Stimulated activated CD4-positive, alpha-beta T cell treated with anti-CD3 and anti-CD28 coated beads, TNF-alpha, amount 100 ng/mL, for 4 hours (primary cell): ENCODE measurements around the gene PSMB7.

ENCODE experiments used
- DNase-seq, 3 experiments: peaks; one replicate each; pipeline ENCODE4 v3.0.0-alpha.2; 2020; ENCODE audit warnings: low read depth in 3 of 3

The PSMB7 gene

DNA sequence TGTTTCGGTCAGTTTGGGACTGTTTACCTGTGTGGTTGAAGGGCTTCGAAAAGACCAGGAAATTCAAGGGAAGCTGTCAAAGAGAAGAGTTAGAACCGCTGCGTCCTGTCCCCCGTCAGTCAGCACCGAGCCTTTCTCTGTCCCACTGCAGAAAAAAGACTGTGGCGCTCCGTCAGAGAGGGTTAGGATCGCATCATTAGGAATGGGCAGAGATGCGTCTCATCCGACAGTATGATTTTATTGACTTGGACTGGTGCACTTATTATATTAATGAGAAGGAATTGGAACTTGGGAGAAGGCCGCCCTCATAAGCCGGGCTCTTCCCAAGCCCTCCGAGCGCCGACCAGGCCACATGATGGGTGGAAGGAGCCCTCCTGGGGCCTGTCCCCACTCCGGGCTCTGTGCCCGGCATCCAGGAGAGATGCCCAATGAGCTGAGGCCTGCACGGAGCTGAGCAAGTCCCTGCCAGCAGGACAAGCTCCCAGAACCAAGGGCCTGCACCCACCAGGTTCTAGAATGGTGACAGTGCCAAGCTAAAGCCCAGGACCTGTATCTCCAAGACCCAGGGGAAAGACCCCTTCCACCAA, 85.9 kb downstream of the PSMB7 start:
- no peak for DNase-seq

DNA sequence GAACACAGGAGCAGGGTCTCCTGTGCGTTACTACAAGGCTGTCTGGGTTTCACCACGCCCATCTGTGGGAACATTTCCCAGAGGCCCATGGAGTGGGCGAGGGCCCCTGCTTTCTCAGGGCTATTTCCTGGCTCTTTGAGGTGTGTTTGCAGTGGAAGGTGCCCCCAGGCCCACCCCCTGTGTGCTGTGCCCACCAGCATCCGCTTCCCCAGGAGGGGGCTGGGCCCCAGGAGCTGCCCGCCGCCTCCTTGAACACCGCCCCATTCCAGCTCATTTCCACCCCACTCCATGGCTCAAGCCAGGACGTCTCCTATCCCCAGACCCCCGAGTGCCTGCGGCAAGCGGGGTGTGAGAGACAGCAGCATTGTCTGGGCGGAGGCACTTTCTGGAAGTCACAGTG, 87.0 kb downstream of the PSMB7 start:
- no peak for DNase-seq

- DNase-seq: no peak
Measured at GRCh38 chr9:124327491-124327890, 87.8 kb downstream of the PSMB7 start.

GRCh38 chr9:124326378-124326777, 88.9 kb downstream of the PSMB7 start:
- DNase-seq: no peak

DNA sequence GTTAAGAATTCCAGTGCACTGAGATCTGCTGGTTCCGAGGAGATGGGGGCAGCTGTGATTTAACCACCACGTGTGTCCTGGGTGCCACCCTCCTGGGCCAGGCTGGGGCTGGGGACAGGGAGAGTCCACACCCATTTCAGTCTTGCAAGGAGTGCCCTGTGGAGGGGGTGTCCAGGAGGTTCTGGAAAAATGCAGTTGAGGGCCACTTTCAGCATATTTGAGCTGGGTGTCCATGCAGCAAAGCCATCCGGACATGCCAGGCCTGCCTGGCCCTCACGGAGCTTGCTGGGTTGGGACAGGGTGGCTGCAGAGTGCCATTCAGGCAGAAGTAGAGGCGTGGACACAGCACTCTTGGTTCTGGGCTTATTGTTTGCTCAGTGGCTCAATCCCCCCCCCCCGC, 89.4 kb downstream of the PSMB7 start:
- DNase-seq: no peak

- DNase-seq: no peak
Measured at GRCh38 chr9:124323904-124324303, 91.3 kb downstream of the PSMB7 start.

DNA sequence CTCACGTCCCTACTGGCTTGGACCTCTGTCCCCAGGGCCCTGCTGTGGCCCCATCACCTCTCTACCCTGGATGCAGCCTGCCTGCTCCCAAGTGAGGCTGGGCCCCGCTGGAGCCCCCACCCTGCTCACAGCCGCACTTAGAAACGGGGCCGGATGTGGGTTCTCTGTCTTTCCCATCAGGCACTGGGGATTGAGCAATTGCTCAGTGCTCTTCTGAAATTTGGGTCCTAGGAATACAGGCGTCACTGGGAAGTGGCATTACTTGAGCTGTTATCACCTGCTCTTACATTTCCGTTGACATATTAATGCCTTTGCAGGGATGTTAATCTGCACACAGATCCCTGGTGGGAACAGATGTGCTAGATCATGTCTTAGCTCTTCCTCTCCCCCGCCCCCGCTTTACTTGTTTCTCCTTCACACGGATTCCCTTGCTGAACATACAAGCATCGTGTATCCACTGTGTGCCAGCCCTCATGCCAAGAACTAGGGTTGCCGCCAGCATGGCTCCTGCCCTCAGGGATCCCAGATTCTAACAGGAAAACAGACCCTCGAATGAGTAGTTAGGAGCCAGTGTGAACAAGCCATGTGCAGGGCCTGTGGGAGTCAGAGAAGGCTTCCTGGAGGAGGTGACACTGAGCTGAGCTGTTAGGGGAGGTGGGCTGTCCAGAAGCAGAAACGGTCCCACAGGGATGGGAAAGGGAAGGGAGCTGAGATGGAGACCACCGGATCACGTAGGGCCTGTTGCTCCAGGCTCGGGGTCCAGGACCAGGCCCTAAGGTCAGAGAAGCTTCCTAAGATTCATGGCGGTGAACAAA, 92.4 kb downstream of the PSMB7 start:
- DNase-seq: no peak

GRCh38 chr9:124321935-124322334, 93.3 kb downstream of the PSMB7 start:
- DNase-seq: no peak

DNA sequence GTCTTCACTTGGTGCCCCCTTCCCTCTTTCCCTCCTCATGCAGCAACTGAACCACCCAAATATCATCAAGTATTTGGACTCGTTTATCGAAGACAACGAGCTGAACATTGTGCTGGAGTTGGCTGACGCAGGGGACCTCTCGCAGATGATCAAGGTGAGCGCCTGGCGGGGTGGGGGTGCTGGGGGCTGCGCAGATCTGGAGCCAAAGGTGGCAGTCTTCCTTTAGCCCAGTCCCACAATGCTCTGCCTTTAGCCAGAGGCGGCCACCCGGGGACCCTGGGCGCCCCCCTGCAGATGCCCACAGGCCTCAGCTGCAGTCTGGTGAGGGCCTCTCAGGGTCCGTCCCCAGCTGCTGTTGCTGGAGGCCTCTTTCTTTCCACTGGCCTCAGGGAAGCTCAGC, 93.8 kb downstream of the PSMB7 start:
- no peak for DNase-seq

DNA sequence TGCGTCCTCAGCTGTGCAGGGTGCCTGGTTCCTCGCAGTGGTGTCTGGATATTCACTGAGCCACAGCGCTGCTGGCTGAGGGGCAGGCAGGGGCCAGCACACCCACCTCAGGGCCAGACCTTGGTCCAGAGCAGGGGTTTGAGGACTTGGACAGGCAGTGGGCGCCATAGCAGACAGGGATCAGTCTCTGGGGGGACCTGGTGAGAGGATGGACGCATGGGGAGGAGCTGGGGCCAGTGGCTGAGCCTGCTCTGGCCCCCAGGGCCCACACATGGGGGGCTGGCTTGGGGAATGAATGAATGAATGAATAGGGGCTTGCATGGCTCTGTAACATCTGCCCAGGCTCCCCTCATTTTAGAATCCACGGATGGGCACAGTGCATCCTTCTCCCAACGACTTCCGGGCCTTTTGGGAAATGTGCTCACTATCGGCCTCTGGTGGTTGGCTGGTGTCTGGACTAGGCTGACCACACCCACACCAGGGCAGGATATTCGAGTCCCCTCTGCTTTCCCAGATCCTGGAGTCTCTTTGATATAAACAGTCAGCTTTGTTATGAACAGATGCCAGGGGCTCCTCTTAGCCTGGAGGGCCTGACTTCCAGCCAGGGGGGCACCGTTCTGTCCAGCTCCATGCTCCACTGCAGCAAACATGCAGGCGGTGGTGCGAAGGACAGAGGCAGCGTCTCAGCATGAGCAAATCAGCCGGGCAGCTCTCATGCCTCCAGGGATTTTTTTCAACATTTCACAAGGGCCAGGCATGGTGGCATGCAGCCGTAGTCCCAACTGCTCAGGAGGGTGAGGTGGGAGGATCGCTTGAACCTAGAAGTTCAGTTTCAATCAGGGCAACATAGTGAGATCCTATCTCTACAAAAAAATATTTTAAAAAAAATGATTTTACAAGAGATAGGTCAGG, 94.9 kb downstream of the PSMB7 start:
- DNase-seq: no peak

DNA sequence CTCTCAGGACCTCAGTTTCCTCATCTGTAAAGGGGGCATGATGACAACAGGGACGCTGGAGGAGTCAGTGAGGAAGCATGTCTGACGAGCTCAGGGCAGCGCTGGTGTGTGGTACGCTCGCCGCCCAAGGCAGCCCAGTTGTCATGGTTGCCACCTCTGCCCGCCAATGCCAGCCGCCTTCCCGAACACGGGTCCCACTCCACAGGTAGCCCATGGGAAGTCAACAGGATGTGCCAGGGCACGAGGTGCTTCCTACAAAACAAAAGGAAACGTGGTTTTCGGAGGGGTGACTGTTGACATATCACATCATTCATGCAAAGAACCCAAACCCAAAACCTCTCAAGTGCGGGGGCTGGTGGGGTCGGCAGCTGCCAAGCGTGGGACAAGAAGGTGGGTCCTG, 99.4 kb downstream of the PSMB7 start:
- no peak for DNase-seq

- DNase-seq: no peak
Measured at GRCh38 chr9:124313940-124314339, 101.3 kb downstream of the PSMB7 start.

DNA sequence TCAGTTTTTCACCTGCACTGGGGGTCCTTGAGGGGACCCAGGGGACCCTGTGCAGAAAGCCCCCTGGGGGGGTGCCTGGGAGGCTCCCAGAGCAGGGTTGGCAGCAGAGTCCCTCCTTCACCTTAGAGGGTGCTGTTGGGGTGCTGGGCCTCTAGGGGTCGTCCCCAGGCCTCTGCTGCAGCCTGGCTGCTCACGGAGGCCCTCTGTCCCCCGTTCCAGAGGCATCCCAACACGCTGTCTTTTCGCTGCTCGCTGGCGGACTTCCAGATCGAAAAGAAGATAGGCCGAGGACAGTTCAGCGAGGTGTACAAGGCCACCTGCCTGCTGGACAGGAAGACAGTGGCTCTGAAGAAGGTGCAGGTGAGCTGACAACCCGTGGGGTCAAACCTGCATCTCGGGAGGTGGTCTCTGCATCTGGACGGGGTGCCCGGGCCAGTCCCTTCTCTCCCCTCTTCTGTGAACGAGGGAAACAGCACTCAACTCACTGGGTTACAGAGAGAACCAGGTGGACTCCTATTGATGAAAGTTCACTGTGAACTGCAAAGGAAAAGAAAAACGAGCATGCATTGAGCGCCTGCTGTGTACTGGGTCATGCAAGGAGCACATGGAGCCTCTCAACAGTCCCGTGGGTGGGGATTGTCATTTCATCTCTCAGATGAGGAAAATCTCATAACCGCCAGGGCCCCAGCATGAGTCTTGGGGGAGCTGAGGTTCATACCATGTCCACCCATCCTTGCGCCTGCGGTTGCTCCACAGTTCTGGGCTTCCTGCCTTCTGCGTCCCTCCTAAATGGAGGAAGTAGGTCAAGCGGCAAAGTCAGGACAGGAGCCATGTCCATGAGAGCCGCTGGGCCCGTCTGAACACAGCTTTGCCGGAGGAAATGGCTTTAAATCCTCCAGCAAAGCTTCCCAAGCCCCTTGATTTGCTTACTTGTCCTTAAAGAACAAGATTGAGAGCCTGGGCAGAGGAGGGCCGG, 102.7 kb downstream of the PSMB7 start:
- no peak for DNase-seq

DNA sequence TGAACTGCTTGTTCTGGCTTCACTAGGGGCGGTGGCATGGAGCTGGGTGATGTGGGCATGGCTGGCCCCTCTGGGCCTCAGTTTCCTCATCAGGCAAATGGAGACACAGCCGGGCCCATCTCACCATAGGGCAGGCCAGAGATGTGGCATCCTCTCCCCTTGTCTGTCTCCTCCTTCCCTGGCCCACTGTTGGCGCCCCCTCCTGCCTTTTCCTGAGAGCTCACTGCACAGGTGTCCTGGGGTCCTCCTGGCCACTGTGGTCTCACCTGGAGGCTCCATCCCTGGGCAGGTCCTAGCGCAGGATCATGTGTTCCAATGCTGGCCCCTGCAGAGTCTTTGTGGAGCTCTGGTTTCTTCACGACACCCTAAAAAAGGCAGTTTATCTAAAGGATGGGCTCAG, 104.0 kb downstream of the PSMB7 start:
- no peak for DNase-seq

GRCh38 chr9:124309667-124310084, 105.6 kb downstream of the PSMB7 start:
- DNase-seq: no peak

DNA sequence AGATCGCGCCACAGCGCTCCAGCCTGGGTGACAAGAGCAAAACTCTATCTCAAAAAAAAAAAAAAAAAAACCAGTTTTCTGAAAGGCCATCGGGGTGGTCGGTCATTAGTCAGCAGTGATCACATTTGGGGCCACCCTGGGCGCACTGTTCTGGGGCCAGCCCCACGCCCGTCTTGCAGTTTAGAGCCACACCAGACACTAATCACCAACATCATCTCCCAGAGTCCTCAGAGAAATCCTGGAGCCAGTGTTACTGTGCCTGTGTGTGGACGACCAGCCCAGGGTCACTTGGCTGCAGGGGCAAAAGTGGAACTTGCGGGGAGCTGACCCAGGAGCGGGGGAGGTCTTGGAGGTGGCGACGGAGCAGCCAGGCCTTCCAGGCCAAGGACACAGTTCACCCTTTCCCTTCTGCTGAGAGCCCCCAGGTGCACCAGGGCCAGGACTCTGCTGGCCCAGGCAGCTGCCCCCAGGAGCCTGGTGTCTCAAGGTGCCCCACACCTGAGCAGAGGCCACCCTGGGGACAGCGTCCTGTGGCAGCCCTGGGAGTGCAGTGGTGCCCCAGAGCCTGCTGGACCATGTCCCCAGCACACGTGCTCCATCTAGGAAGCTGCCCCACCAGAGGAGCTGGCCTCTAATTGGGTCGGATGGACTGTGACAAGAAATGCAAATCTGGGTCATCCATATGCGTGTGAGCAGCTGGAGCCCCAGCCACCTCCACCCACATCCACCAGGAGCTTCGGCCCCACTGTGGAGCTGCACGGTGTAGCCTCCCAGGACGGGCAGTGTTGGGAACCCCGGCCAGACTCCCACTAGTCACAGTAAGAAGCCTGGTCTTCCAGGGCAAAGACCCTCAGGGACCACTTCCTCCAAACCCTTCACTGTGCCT, 106.4 kb downstream of the PSMB7 start:
- no peak for DNase-seq

DNA sequence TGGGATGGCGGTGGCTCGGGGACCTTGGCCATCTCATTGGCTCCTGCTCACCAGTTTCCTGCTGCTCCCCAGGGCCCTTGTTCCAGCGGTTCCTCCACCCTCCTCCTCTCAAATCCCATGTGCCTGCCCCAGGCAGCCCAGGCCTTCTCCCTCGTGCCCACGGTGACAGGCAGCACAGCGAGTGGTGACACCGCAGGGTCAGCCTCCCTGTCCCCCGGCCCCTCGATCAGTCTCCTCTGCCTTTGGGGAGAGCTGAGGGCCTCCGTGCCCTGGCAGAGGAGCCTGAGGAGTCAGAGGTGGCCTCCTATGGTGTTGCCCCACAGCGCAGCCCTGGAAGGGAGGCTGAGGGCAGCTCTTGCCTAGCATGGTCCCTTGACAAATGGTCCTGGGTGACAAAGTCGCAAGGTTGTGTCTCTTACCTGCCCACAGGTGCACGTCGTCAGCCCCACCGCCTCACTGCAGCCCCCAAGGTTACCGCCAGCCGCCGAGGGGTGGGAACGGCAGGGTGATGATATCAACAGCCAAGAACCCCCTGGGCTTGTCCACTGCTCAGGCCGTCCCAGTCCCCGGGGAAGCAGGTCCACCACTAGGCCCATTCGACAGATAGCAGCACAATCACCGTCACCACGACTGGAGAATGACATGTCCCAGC, 107.7 kb downstream of the PSMB7 start:
- no peak for DNase-seq

GRCh38 chr9:124306098-124306735, 109.0 kb downstream of the PSMB7 start:
- no peak for DNase-seq

DNA sequence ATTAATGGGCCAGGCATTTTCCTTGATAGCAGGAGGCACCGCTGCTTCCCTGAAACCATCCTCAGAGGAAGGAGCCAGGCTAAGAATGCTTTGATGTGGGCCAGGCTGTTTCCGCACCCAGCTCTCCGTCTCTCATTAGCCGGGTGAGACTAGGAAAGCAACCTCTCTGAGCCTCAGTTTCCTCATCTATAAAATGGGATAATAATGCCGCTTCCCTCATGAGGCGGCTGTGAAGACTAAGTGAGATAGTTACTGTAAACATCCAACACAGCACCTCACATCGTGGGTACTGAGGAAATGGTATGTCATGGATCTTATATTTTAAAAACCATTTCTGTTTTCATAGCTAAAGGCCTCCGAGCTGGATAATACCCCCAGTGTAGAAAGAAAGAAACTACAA, 111.0 kb downstream of the PSMB7 start:
- no peak for DNase-seq
